Measurements from ENCODE around the gene YARS2.

Gene YARS2

GRCh38 chr12:32755654-32756475, at the start of gene YARS2:
TSS of gene YARS2 (minus strand) at chr12:32755897. CDS start at chr12:32755874, 23 bp downstream.
- peak; percentile 80 for DNase-seq (ENCODE audit: low read depth)

GRCh38 chr12:32804301-32804700, 48.6 kb upstream of the YARS2 start:
- DNase-seq (ENCODE audit: low read depth), result no peak

- no peak for DNase-seq (ENCODE audit: low read depth)
Measured at GRCh38 chr12:32801269-32801980, 45.7 kb upstream of the YARS2 start.

GRCh38 chr12:32794281-32794680, 38.6 kb upstream of the YARS2 start:
- DNase-seq (ENCODE audit: low read depth), result no peak

GRCh38 chr12:32789916-32790315, 34.2 kb upstream of the YARS2 start:
- DNase-seq (ENCODE audit: low read depth), result no peak

GRCh38 chr12:32789446-32789845, 33.7 kb upstream of the YARS2 start:
- no peak for DNase-seq (ENCODE audit: low read depth)

GRCh38 chr12:32788405-32788804, 32.7 kb upstream of the YARS2 start:
- no peak for DNase-seq (ENCODE audit: low read depth)

GRCh38 chr12:32785557-32785956, 29.9 kb upstream of the YARS2 start:
- no peak for DNase-seq (ENCODE audit: low read depth)

GRCh38 chr12:32783029-32783428, 27.3 kb upstream of the YARS2 start:
- no peak for DNase-seq (ENCODE audit: low read depth)

- no peak for DNase-seq (ENCODE audit: low read depth)
Measured at GRCh38 chr12:32780071-32780470, 24.4 kb upstream of the YARS2 start.

- DNase-seq (ENCODE audit: low read depth), result no peak
Measured at GRCh38 chr12:32777691-32778175, 22.0 kb upstream of the YARS2 start.

GRCh38 chr12:32777159-32777558, 21.5 kb upstream of the YARS2 start:
- no peak for DNase-seq (ENCODE audit: low read depth)

GRCh38 chr12:32776258-32776657, 20.6 kb upstream of the YARS2 start:
- no peak for DNase-seq (ENCODE audit: low read depth)

GRCh38 chr12:32773691-32774090, 18.0 kb upstream of the YARS2 start:
- DNase-seq (ENCODE audit: low read depth), result no peak

GRCh38 chr12:32770141-32770540, 14.4 kb upstream of the YARS2 start:
- DNase-seq (ENCODE audit: low read depth), result no peak

- no peak for DNase-seq (ENCODE audit: low read depth)
Measured at GRCh38 chr12:32768518-32768917, 12.8 kb upstream of the YARS2 start.

- DNase-seq (ENCODE audit: low read depth), result no peak
Measured at GRCh38 chr12:32765906-32766305, 10.2 kb upstream of the YARS2 start.

- DNase-seq (ENCODE audit: low read depth), result no peak
Measured at GRCh38 chr12:32761716-32762115, 6.0 kb upstream of the YARS2 start.

- DNase-seq (ENCODE audit: low read depth), result no peak
Measured at GRCh38 chr12:32757157-32757556, 1.5 kb upstream of the YARS2 start.

- no peak for DNase-seq (ENCODE audit: low read depth)
Measured at GRCh38 chr12:32756476-32757066, 874 bp upstream of the YARS2 start.

GRCh38 chr12:32755051-32755653, 545 bp downstream of the YARS2 start:
- DNase-seq (ENCODE audit: low read depth), result peak; percentile 31

- DNase-seq (ENCODE audit: low read depth), result no peak
Measured at GRCh38 chr12:32754111-32754510, 1.6 kb downstream of the YARS2 start.

All from T-helper 22 cell (primary cell).